GM23248 (cell line): ENCODE results near the gene ASB2. TPM values are rescaled to one million over a fixed set of nuclear protein-coding genes. Genes with fewer than 3 reads are reported as not detected.

Source experiments
- DNase-seq: peaks from one replicate; pipeline ENCODE4 v3.0.0-alpha.2; 2015
- H2AFZ ChIP-seq: fragments of 200-600 bp; sonication (generic); 2 replicates; pipeline ENCODE4 v1.6.1; 2016; ENCODE audit warnings: antibody characterized with exemption
- H3F3A ChIP-seq: fragments of 200-600 bp; sonication (generic); 2 replicates; pipeline ENCODE4 v1.6.1; 2016; ENCODE audit warnings: mild to moderate bottlenecking, antibody characterized with exemption, mixed run types; ENCODE audit not compliant: insufficient read depth
- H3K27ac ChIP-seq: fragments of 200-600 bp; sonication (generic); 2 replicates; pipeline ENCODE4 v1.5.1; 2016; ENCODE audit warnings: mild to moderate bottlenecking
- H3K27me3 ChIP-seq: fragments of 200-600 bp; sonication (generic); replicated peaks from 2 replicates; pipeline ENCODE4 v1.6.1; 2016; ENCODE audit warnings: mild to moderate bottlenecking; ENCODE audit not compliant: insufficient read depth
- H3K36me3 ChIP-seq: fragments of 200-600 bp; sonication (generic); 2 replicates; pipeline ENCODE4 v1.6.1; 2016; ENCODE audit warnings: low read depth, mild to moderate bottlenecking
- H3K4me1 ChIP-seq: fragments of 200-600 bp; sonication (generic); 2 replicates; pipeline ENCODE4 v1.6.1; 2016; ENCODE audit warnings: mild to moderate bottlenecking; ENCODE audit not compliant: insufficient read depth
- H3K4me2 ChIP-seq: fragments of 200-600 bp; sonication (generic); one replicate; pipeline ENCODE4 v1.6.1; 2016; ENCODE audit warnings: mild to moderate bottlenecking; ENCODE audit not compliant: unreplicated experiment
- H3K4me3 ChIP-seq: fragments of 200-600 bp; sonication (generic); 2 replicates; pipeline ENCODE4 v1.5.1; 2016; ENCODE audit warnings: mild to moderate bottlenecking
- H3K79me2 ChIP-seq: fragments of 200-600 bp; sonication (generic); 2 replicates; pipeline ENCODE4 v1.6.1; 2016; ENCODE audit warnings: mild to moderate bottlenecking; ENCODE audit not compliant: insufficient read depth
- H3K9ac ChIP-seq: fragments of 200-600 bp; sonication (generic); 2 replicates; pipeline ENCODE4 v1.6.1; 2016; ENCODE audit warnings: mild to moderate bottlenecking
- H3K9me2 ChIP-seq: fragments of 200-600 bp; sonication (generic); 2 replicates; pipeline ENCODE4 v1.6.1; 2016; ENCODE audit warnings: mixed run types, mild to moderate bottlenecking, moderate library complexity; ENCODE audit not compliant: insufficient read depth
- H3K9me3 ChIP-seq: fragments of 200-600 bp; sonication (generic); one replicate; pipeline ENCODE4 v1.6.1; 2017; ENCODE audit warnings: low read depth
- H4K20me1 ChIP-seq: fragments of 200-600 bp; sonication (generic); 2 replicates; pipeline ENCODE4 v1.6.0; 2016; ENCODE audit not compliant: insufficient read depth
- EZH2 ChIP-seq: fragments of 200-600 bp; sonication (generic); IDR thresholded peaks from 2 replicates; pipeline ENCODE4 v1.6.1; 2018; ENCODE audit warnings: antibody characterized with exemption, mild to moderate bottlenecking; ENCODE audit not compliant: insufficient read depth, poor library complexity, severe bottlenecking
- EZH2phosphoT487 ChIP-seq: fragments of 200-600 bp; sonication (generic); IDR thresholded peaks from 2 replicates; pipeline ENCODE4 v1.6.1; 2018; ENCODE audit warnings: antibody characterized with exemption, moderate library complexity, mild to moderate bottlenecking, low read depth; ENCODE audit not compliant: insufficient read depth
- WGBS, 2 experiments: methylation state at CpG; one replicate each; pipeline ENCODE4 v1.1.6; 2015 to 2017; ENCODE audit warnings: low lambda C conversion rate in 2 of 2, low coverage in 1 of 2; ENCODE audit errors: missing lambda C conversion rate in 2 of 2; 5-methylcytosine and 5-hydroxymethylcytosine counted together
- in situ Hi-C: fragments of 300-500 bp; cut with MboI; formaldehyde crosslinking; loops from 2 replicates; pipeline ENCODE4 v1.15.0; 2020
- polyA plus RNA-seq: library from polyadenylated mRNA; unstranded; fragments of >200 nt; fragmentation: Nextera tagmentation; extraction: Ambion mirVana; gene quantifications from 2 replicates; pipeline ENCODE4 v1.2.1, GENCODE V29; 2016
- total RNA-seq: library from RNA; depleted of rRNA; stranded (reverse); fragments of >200 nt; shearing (Covaris generic); gene quantifications from 2 replicates; pipeline ENCODE4 v1.2.3, GENCODE V29; 2014

ASB2 gene
- total and polyA plus RNA-seq, 2 experiments from 2014 or later: 0.06 TPM; not detected in 1

GRCh38 chr14:93958567-93959238 is 17.7 kb downstream of the ASB2 start:
- no peak overlapping the region for H3K9ac ChIP-seq
- H3K27ac ChIP-seq: peak overlapping the region; percentile 34
- no peaks in the 10 kb centered on the region for H3K9me2 ChIP-seq
- H2AFZ ChIP-seq: no peak overlapping the region
- no peaks in the 10 kb centered on the region for H4K20me1 ChIP-seq
- no peaks in the 10 kb centered on the region for H3K9me3 ChIP-seq
- H3K4me1 ChIP-seq: peaks cover 13% of the 10 kb centered on the region; the same call in 1 of the 2 replicates
- 79 to 80% methylated on average over 7 of the region's 7 CpGs for WGBS, 2 experiments
- H3K27me3 ChIP-seq: 0 out of 2 replicates have a peak, but pooled peaks cover 6% of the 10 kb centered on the region
- TF ChIP-seq EZH2: no peak
- TF ChIP-seq EZH2phosphoT487: no peak
- no peaks in the 10 kb centered on the region for H3K79me2 ChIP-seq
- H3K36me3 ChIP-seq: no peaks in the 10 kb centered on the region
- in situ Hi-C loops: no loop called here
- DNase-seq: no peak
- peaks cover 13% of the 10 kb centered on the region for H3F3A ChIP-seq
- no peak overlapping the region for H3K4me2 ChIP-seq
- H3K4me3 ChIP-seq: no peak overlapping the region

GRCh38 chr14:93957751-93958566 is 18.4 kb downstream of the ASB2 start:
- H3K4me3 ChIP-seq: no peak overlapping the region
- H3K9ac ChIP-seq: no peak overlapping the region
- no peak for DNase-seq
- H3K27me3 ChIP-seq: 0 out of 2 replicates have a peak, but pooled peaks cover 6% of the 10 kb centered on the region
- no peak for TF ChIP-seq EZH2phosphoT487
- no peak for TF ChIP-seq EZH2
- H3F3A ChIP-seq: peaks cover 13% of the 10 kb centered on the region
- H4K20me1 ChIP-seq: no peaks in the 10 kb centered on the region
- WGBS, 2 experiments: 96 to 97% methylated on average over 16 of the region's 16 CpGs
- H3K4me1 ChIP-seq: peaks cover 13% of the 10 kb centered on the region; the same call in 1 of the 2 replicates
- H3K9me2 ChIP-seq: no peaks in the 10 kb centered on the region
- no peak overlapping the region for H3K27ac ChIP-seq
- H3K79me2 ChIP-seq: no peaks in the 10 kb centered on the region
- H3K9me3 ChIP-seq: no peaks in the 10 kb centered on the region
- in situ Hi-C loops: no loop called here
- no peak overlapping the region for H2AFZ ChIP-seq
- H3K4me2 ChIP-seq: no peak overlapping the region
- no peaks in the 10 kb centered on the region for H3K36me3 ChIP-seq

GRCh38 chr14:93957333-93957710 is 19.0 kb downstream of the ASB2 start:
- H3K9me2 ChIP-seq: no peaks in the 10 kb centered on the region
- 0 out of 2 replicates have a peak, but pooled peaks cover 6% of the 10 kb centered on the region for H3K27me3 ChIP-seq
- H3K79me2 ChIP-seq: no peaks in the 10 kb centered on the region
- H2AFZ ChIP-seq: no peak overlapping the region
- peaks cover 13% of the 10 kb centered on the region; the same call in 1 of the 2 replicates for H3K4me1 ChIP-seq
- H3K27ac ChIP-seq: no peak overlapping the region
- no peak for DNase-seq
- H4K20me1 ChIP-seq: no peaks in the 10 kb centered on the region
- peaks cover 13% of the 10 kb centered on the region for H3F3A ChIP-seq
- WGBS, 2 experiments: 87 to 95% methylated on average over 7 of the region's 7 CpGs
- no peak overlapping the region for H3K4me3 ChIP-seq
- H3K9me3 ChIP-seq: no peaks in the 10 kb centered on the region
- H3K9ac ChIP-seq: no peak overlapping the region
- TF ChIP-seq EZH2 (no peak), EZH2phosphoT487 (no peak)
- in situ Hi-C loops: no loop called here
- H3K36me3 ChIP-seq: no peaks in the 10 kb centered on the region
- no peak overlapping the region for H3K4me2 ChIP-seq

GRCh38 chr14:93956514-93957332 is 19.6 kb downstream of the ASB2 start:
- no peak for TF ChIP-seq EZH2phosphoT487
- no peak for TF ChIP-seq EZH2
- peaks cover 13% of the 10 kb centered on the region for H3F3A ChIP-seq
- no peak overlapping the region for H3K4me2 ChIP-seq
- WGBS, 2 experiments: 78 to 85% methylated on average over 13 to 14 of the region's 14 CpGs
- H4K20me1 ChIP-seq: no peaks in the 10 kb centered on the region
- H3K27ac ChIP-seq: no peak overlapping the region
- no peaks in the 10 kb centered on the region for H3K36me3 ChIP-seq
- no peak overlapping the region for H3K4me3 ChIP-seq
- H3K4me1 ChIP-seq: peaks cover 13% of the 10 kb centered on the region; the same call in 1 of the 2 replicates
- H3K27me3 ChIP-seq: 0 out of 2 replicates have a peak, but pooled peaks cover 6% of the 10 kb centered on the region
- H3K9me3 ChIP-seq: no peaks in the 10 kb centered on the region
- no peak for DNase-seq
- no peak overlapping the region for H2AFZ ChIP-seq
- no peak overlapping the region for H3K9ac ChIP-seq
- H3K79me2 ChIP-seq: no peaks in the 10 kb centered on the region
- no peaks in the 10 kb centered on the region for H3K9me2 ChIP-seq
- in situ Hi-C loops: no loop called here
